ENCODE data around the gene MEF2D. TPM values are rescaled to one million over a fixed set of nuclear protein-coding genes. Genes with fewer than 3 reads are reported as not detected.

Gene MEF2D
- total RNA-seq, 1 donor from 2014 or later = 10.6 TPM

DNA sequence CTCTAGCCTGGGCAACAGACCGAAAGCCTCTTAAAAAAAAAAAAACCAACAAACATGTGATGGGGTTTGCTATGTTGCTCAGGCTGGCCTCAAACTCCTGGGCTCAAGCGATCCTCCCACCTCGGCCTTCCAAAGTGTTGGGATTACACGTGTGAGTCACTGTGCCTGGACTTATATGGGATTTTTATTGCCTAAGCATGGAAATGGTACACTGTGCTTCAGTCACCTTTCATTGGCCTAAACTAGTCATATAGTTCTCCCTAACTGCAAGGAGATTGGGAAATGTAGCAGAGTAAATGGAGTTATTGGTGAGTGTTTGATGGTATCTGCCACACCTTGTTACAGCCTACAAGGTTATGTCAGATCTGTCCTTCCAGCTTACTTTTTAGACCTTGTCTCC is 17.2 kb upstream of the MEF2D start:
- DNase-seq (ENCODE audit: low read depth) = no peak
- H3K4me3 ChIP-seq (ENCODE audit: low read depth, low read length) = no peak overlapping the region
- TF ChIP-seq, protein P1, sequence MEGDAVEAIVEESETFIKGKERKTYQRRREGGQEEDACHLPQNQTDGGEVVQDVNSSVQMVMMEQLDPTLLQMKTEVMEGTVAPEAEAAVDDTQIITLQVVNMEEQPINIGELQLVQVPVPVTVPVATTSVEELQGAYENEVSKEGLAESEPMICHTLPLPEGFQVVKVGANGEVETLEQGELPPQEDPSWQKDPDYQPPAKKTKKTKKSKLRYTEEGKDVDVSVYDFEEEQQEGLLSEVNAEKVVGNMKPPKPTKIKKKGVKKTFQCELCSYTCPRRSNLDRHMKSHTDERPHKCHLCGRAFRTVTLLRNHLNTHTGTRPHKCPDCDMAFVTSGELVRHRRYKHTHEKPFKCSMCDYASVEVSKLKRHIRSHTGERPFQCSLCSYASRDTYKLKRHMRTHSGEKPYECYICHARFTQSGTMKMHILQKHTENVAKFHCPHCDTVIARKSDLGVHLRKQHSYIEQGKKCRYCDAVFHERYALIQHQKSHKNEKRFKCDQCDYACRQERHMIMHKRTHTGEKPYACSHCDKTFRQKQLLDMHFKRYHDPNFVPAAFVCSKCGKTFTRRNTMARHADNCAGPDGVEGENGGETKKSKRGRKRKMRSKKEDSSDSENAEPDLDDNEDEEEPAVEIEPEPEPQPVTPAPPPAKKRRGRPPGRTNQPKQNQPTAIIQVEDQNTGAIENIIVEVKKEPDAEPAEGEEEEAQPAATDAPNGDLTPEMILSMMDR (conservative IDR thresholded peaks at IDR 0.05; ENCODE audit: low read depth, low read length) = no peak

DNA sequence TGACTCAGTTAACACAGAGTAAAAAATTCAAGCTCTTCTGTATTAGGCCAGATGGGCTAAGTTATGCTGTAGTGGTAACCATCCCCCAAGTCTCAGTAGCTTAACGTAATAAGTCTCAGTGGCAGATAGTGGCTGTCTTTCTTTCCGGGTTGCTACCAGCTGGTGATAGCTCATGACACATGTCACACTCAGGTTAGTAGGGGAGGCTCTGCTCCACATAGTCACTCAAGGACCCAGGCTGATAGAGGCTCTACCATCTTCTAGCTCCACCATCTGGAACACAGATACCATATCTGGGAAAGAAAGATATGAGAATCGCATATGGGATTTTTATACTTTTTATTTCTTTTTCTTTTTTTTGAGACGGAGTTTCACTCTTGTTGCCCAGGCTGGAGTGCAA is 16.2 kb upstream of the MEF2D start:
- DNase-seq (ENCODE audit: low read depth) = no peak
- no peak overlapping the region for H3K4me3 ChIP-seq (ENCODE audit: low read depth, low read length)
- TF ChIP-seq, protein P1 (conservative IDR thresholded peaks at IDR 0.05; ENCODE audit: low read depth, low read length) = no peak

DNA sequence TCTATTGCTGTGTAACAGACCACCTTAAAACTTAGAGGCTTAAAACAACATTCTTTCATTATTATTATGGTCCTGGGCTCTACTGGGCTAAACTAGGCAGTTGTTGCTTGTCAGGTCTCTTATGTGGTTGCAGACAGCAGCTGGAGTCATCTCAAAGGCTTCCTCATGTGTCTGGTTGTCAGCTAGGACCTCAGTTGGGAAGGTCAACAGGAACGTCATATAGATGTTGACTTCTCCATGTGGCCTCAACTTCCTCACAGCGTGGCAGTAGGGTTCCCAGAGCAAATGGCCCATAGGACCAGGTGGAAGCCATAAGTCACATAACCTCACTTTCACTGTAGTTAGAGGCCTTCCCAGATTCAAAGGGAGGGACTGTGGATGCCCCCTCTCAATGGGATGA is 15.4 kb upstream of the MEF2D start:
- H3K4me3 ChIP-seq (ENCODE audit: low read depth, low read length) = no peak overlapping the region
- TF ChIP-seq, protein P1 (conservative IDR thresholded peaks at IDR 0.05; ENCODE audit: low read depth, low read length) = no peak
- DNase-seq (ENCODE audit: low read depth) = no peak

DNA sequence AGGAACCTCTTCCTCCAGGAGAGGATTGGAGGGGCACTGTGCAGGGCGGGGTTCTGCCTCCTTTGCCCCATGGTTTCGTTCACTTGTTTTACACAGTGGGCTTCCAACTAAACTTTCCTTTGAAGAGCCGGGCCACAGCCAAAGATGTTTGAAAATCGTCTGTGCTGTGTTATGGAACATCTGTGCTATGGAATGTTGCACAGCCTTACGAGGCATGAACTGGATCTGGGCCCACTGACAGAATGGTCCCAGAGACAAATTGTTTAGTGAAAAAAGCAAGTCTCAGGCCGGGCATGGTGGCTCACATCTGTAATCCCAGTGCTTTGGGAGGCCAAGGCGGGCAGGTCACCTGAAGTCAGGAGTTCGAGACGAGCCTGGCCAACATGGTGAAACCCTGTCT is 12.6 kb upstream of the MEF2D start:
- TF ChIP-seq, protein P1 (conservative IDR thresholded peaks at IDR 0.05; ENCODE audit: low read depth, low read length) = no peak
- no peak for DNase-seq (ENCODE audit: low read depth)
- H3K4me3 ChIP-seq (ENCODE audit: low read depth, low read length) = no peak overlapping the region

DNA sequence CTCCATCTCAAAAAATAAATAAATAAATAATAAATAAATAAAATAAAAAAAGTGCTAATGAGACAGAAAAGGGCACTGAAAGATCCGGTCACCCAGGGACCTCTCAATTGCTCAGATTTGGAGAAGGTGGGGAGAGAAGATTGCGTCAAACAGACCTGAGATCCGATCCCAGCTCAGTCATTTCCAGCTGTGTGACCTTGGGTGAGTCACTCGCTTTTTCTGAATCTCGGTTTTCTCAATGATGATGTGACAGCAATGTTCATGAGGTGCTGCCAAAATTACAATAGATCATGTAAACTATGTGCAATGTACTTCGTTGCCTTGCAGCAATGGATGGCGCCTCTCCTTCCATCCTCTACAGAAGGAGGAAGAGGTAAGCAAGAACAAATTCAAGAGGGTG is 11.1 kb upstream of the MEF2D start:
- no peak for DNase-seq (ENCODE audit: low read depth)

DNA sequence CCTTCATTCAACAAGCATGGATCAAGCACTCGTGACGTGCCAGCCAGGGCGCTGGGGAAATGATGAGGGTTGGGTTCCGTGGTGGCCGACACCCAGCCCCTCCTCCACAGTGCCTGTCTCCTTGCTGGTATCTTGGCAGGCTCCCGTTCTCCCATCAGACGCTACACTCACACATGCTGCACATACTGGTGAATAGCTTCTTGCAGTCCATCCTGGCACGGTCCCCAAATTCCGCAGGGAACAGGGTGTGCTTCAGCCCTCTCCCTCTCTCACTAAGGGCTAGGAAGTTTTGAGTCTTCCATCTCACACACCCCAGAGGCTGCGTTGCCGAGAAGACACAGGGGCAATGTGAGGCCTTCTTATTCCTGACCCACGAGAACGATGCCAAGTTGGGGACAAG is 10.1 kb upstream of the MEF2D start:
- TF ChIP-seq, protein P1 (conservative IDR thresholded peaks at IDR 0.05; ENCODE audit: low read depth, low read length) = no peak
- DNase-seq (ENCODE audit: low read depth) = no peak
- no peak overlapping the region for H3K4me3 ChIP-seq (ENCODE audit: low read depth, low read length)

More for the DNA sequence above, 11.1 kb upstream of the MEF2D start:
- no peak overlapping the region for H3K4me3 ChIP-seq (ENCODE audit: low read depth, low read length)
- TF ChIP-seq, protein P1 (conservative IDR thresholded peaks at IDR 0.05; ENCODE audit: low read depth, low read length) = no peak

DNA sequence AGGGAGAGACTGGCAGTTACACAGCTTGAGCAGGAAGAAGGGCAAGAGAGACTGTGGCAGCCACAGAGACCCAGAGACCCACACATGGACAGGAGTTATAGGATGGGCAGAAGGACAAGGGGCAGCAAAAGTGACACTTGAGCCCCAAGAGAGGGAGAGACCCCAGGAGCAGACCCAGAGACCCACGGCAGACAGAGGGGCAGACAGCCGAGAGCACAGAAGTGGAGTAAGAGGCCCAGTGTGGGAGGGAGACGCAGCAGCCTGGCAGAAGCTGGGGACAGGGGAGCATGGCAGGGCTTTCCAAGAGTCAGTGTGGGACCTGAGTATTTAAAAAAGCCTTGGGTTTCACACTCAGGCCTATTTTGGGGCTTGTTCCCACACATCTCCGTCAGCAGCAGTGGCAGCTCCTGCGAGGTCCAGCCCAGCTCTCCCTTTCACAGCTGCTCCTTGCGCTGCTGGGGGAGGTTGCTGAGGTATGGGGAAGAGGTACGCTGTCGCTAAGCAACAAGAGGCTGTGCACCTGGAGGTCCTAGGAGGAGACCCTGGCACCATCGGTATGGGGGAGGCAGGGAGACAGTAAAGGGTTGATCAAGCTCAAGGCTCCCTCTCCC is 9.0 kb upstream of the MEF2D start:
- H3K4me3 ChIP-seq (ENCODE audit: low read depth, low read length) = no peak overlapping the region
- no peak for DNase-seq (ENCODE audit: low read depth)
- TF ChIP-seq, protein P1 (conservative IDR thresholded peaks at IDR 0.05; ENCODE audit: low read depth, low read length) = no peak
